ENCODE data around the gene MACROD2. TPM values are rescaled to one million over a fixed set of nuclear protein-coding genes. Genes with fewer than 3 reads are reported as not detected.
"Not testable (repeated sequence)": the region's sequence is repeated elsewhere in the genome, so short reads cannot be mapped to it uniquely, and the experiment has no call there.

The MACROD2 gene
- total RNA-seq, 1 experiment from 2014 or later: 2.3 TPM

DNA sequence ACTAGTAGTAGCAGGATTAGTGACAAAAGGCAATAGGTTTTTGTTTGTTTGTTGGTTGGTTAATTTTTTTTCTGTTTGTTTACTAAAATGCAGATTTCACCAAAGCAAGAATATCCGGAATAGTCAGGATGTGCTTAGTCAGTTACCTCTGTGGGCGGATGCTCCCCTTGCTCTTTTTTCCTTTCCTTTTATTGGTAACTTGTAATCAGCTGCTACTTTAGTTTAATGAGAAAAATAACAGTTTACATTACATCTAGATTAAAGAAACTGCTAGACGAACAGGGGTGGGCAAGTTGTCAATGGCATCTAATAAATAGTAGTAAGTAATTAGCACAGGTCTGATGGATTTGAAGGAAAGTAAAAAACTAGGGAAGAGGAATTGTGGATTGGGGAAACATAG lies 989.0 kb downstream of the MACROD2 start:
- no peak for DNase-seq (ENCODE audit: low spot score)

GRCh38 chr20:14984768-14985622 lies 989.7 kb downstream of the MACROD2 start:
- peak; percentile 35 for DNase-seq (ENCODE audit: low spot score)

GRCh38 chr20:14986026-14986655 lies 990.8 kb downstream of the MACROD2 start:
- peak; percentile 77 for DNase-seq (ENCODE audit: low spot score)

- no peak for DNase-seq (ENCODE audit: low spot score)
Measured at GRCh38 chr20:14986656-14987055, 991.3 kb downstream of the MACROD2 start.

DNA sequence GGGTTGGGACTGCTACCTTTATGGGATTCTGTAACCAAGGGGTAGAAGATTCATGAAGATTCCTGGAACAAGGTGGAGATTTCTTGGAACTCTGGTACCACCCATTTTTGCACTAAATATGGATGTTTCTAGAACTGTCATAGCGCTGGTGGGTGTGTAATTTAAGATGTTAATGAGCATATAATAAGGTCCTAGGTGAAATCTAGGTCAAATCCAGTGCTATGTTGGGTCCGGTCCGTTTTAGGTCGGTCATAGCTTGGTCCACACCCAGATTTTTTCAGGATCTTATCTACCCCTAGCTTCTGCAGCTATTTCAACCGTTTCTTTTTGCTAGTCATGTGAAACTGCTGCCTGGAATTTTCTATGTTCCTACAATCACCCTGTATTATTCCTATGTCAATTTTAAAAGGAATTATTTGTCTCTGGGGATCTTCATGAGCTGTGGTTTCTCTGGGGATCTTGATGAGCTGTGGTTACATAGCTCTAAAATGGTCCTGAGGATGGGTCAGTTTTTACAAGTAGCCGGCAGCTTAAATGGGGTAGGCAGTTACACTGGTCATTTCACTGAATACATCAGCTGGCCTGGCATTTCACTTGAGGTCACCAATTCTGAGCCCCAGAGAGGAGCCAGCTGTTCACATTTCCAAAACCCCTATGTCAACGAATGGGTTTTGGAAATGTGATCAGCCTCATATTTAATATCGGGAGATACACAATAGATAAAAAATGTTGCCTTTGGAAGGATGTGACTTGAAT lies 994.4 kb downstream of the MACROD2 start:
- no peak for DNase-seq (ENCODE audit: low spot score)

- no peak for DNase-seq (ENCODE audit: low spot score)
Measured at GRCh38 chr20:14991023-14991422, 995.7 kb downstream of the MACROD2 start.

DNA sequence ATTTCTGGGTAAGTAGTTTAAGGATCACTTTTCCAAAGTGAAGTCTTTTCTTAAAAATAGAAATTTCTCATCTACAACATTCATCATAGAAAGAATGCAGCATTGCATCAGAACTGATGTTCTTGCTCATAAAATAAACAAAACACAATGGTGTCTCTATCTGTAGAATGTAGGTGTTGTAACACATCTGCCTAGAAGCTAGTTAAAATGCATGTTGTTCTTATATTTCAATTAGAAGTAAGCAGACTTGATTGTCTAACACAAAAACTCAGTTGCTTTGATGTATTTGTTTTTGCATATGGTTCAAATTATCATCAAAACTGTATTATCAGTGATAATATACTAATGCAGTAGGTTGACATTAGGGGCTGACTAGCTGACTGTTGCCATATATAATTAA lies 996.8 kb downstream of the MACROD2 start:
- DNase-seq (ENCODE audit: low spot score): no peak

GRCh38 chr20:14992961-14993360 lies 997.6 kb downstream of the MACROD2 start:
- no peak for DNase-seq (ENCODE audit: low spot score)

GRCh38 chr20:14996883-14997672 lies 1001.8 kb downstream of the MACROD2 start:
- DNase-seq (ENCODE audit: low spot score): no peak

- DNase-seq (ENCODE audit: low spot score): no peak
Measured at GRCh38 chr20:14997791-14998190, 1002.5 kb downstream of the MACROD2 start.

DNA sequence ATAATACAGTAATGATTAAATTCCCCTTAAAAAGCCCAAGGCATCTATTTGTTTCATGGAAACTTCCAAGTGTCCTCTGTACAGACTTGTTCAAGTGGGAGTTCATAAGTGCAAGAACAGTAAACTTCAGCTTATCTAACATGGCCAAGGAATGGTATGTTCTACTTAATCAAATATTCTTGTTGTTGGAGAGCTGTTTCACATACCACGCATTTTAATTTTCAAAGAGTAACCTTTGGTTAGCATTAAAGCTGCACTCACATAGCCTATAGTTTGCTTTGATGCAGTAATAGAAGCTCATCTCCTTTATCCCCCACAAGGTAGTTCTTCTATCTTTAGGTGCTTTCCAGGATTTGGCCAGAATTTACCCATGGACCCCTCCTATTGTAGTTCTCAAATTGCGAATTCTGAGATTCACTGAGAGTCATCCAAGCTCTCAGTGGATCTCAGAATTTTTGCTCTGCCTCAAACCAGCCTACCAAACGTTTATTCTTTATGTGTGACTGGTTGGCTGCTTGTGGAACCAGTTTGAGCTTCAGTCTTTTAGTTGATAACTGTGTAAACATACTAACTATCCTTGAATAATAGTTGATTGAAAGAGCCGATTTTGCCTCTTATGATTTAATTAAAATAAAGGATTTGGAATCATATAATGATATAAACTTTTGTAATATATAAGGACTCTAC lies 1010.1 kb downstream of the MACROD2 start:
- DNase-seq (ENCODE audit: low spot score): peak; percentile 10

DNA sequence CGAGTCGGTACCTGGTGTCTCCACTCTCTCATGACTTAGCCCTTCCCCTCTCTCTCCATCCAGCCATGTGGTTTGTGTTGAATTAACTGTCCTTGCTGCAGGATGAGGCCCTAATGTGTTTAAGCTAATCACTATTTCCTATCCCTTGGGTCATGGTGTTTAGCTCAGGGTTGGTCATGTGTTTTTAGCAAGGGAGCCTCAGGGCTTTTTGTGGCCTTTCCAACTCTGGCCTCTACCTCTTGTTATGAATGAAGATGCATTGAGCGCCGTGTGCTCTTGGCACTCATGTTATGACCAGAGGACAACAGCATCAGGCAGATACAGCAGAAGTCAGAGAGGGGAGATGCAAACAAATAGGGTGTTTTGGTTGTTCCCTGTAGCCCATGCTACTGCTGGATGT lies 1016.3 kb downstream of the MACROD2 start:
- DNase-seq (ENCODE audit: low spot score): no peak

- no peak for DNase-seq (ENCODE audit: low spot score)
Measured at GRCh38 chr20:15012566-15012965, 1017.2 kb downstream of the MACROD2 start.

- DNase-seq (ENCODE audit: low spot score): not testable (repeated sequence)
Measured at GRCh38 chr20:15016875-15017274, 1021.6 kb downstream of the MACROD2 start.

- no peak for DNase-seq (ENCODE audit: low spot score)
Measured at GRCh38 chr20:15018966-15019365, 1023.6 kb downstream of the MACROD2 start.

DNA sequence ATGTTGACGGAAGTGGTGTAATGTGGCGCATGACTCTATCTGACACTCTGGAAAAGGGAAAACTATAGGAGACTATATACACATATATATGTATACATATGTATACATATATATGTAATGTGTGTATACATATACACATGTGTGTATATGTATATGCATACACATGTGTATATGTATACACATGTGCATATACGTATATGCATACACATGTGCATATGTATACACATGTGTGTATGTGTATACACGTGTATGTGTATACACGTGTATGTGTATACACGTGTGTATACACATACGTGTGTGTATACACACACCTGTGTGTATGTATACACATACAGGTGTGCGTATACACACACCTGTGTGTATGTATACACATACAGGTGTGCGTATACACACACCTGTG lies 1025.5 kb downstream of the MACROD2 start:
- DNase-seq (ENCODE audit: low spot score): no peak

- DNase-seq (ENCODE audit: low spot score): no peak
Measured at GRCh38 chr20:15022921-15023320, 1027.6 kb downstream of the MACROD2 start.

DNA sequence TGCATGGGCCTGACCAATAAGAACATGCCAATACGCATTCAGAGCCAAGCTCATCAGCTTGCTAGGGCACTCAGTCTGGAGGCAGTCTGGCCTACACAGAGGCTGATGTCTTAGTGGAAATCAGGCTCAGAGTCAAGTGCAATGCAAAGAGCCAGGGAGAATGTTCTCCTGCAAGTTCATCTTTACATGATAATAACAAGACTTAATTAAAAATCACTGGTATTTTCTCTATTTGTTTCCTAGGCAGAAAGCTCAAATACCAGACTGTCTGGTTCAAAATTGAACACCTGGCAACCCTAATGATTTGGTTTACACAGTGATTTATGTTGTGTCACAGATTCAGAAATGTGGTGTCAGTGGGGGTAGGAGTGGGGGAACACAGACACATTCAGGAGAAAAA lies 1031.4 kb downstream of the MACROD2 start:
- DNase-seq (ENCODE audit: low spot score): no peak

GRCh38 chr20:15030826-15031225 lies 1035.5 kb downstream of the MACROD2 start:
- DNase-seq (ENCODE audit: low spot score): no peak

DNA sequence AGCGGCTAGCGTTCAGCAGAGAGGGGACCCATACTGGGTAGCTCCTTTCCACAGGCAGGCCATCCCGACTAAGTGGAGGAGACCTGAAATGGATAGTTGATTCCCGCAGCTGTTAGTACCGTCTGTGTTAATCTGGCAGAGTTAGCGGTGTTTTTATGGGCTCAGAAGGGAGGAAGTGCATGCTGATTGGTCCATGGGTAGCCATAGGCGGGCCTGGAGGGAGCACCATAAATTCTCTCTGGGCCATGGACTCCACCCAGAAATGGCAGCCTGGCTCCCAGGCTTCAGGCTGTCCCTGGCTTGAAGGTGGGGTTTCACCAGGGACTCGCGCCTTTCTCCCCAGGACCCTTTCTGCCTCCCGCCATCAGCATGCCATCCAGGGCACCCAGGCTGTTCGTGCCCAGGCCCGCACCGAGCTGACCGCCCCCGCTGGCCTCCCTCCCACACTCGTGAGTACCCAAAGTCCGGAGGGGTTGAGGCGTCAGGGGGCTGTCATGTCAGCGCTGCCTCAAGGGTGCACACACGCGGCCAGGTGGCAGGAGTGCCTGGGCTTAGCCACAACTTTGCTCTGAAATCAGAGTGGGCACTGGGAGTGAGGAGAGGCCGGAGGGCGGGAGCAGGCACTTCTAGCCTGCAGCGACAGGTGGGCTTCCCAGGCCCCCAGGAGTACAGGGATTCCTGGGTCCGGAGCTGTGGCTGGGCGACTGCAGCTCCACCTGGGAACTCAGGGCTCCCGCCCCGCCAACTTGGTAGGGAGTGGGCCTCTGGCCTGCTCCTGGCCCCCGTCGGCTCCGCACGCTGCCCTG lies 1036.4 kb downstream of the MACROD2 start:
- DNase-seq (ENCODE audit: low spot score): no peak

All from HT-29 (cell line).